Measurements from ENCODE around the gene C2orf72.
"Not testable (repeated sequence)": the region's sequence is repeated elsewhere in the genome, so short reads cannot be mapped to it uniquely, and the experiment has no call there.

C2orf72 gene

DNA sequence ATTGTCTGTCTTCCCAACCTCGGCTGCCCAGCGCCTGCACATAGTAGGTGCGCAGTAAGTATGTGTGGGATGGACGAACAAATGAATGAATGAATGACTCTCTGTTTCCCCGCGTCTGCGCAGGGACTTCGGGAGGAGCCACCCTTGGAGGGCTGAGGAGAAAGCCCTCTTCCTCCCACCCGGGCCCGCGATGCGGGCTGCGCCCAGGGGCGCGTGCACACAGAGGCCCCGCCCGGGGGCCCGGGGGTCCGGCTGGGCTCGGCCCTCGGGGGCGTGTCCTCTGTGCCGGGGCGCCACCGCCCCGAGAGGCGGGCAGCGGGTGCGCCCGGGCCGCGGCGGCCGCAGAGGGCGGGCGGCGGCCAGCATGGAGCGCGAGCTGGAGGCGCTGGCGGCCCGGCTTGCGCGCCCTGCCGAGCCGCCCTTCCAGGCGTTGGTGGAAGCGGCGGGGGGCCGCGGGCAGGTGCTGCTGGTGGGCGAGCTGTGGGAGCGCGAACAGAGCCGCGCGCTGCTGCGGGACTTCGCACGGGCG is at the start of gene C2orf72:
TSS of gene C2orf72 (plus strand) at position 322 of the 529 bp plus-strand sequence. CDS start at position 365, 43 bp downstream.
- no peak for DNase-seq

GRCh38 chr2:230989731-230990130 is 47.6 kb upstream of the C2orf72 start:
- no peak for DNase-seq

DNA sequence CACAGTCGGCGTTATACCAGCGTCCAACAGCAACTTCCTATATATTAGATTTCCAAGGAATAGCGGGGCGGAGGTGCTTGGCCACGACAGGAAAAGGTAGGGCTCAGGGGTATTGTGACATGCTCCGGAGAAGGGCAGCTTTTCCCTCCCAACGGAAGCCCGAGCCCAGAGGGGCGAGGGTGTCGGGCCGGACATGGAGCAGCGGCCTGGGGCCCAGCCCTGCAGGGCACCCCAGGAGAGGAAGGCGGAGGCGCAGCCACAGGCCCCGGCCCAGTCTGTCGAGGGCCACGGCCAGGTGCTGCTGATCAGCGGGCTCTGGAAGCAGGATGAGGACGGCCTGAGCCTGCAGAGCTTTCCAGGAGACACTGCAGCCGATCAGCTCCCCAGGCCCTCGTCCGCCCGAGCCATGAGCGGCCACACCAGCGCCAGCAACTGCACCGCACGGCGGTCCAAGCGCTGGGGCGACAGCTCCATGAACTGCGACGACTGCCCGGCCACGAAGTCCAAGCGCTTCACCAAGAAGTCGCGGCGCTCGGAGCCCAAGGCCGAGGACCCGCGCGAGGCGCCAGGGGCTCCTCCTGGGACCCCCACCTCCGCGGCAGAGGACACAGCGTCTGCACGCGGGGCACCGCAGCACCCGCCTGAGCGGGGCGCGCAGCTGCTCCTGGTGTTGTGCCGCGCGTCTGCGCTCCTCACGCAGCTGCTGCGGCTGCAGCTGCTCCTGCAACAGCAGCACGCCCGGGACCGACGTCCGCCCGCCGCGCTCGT is 47.0 kb upstream of the C2orf72 start:
- DNase-seq = no peak

DNA sequence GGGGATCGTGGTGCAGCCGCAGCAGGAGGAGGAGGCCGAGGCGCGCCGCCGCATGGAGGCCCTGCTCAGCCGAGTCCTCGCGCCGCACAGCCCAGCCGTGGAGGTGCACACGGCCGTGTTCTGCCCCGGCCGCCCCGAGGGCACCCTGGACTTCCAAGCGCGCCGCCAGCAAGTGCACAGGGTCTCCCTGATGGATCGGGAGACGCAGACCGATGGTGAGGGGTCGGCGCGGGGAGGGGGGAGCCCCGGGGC is 46.5 kb upstream of the C2orf72 start:
- no peak for DNase-seq

DNA sequence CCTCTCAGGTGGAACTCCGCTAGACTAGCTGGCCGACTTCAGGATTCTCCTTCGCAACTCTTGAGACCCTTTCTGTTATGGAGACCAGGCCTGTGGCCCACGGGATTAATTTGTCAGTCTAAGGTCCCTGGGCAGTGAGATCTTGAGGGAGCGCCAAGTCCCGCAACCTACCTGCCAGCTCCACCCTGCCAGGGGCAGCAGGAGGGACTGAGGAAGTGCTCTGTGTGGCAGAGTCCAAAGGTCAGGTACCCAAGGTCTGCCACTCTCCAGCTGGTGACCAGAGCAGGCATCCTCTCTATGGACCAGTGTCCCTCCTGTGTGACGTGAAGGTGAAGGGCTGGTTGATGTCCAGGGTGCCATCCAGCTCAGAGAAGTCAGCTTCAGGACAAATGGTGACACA is 45.7 kb upstream of the C2orf72 start:
- no peak for DNase-seq

DNA sequence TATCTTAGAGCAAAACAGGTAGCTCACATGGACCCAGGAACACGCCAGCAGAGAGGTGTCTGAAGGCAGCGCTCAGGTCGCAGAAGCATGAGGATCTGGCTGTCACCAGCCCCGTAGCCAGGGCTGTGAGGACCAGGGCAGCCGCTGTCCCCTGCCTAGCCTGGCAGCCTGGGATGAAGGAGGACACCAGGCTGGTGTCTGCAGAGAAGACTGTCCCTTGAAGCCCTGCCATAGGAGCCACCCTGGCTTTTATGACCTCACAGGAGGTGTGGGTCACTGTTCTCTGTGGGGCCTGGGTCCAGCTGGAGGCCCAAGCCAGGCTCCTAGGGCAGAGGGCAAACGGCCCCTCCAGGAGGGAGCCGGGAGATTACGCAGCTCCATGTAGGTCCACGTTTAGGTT is 41.5 kb upstream of the C2orf72 start, which contains the start of gene SPATA3:
TSS of gene SPATA3 (plus strand) at position 301 of the 400 bp plus-strand sequence. CDS start 113 bp downstream, outside the sequence.
- DNase-seq = no peak

GRCh38 chr2:230996661-230997060 is 40.7 kb upstream of the C2orf72 start:
- no peak for DNase-seq

DNA sequence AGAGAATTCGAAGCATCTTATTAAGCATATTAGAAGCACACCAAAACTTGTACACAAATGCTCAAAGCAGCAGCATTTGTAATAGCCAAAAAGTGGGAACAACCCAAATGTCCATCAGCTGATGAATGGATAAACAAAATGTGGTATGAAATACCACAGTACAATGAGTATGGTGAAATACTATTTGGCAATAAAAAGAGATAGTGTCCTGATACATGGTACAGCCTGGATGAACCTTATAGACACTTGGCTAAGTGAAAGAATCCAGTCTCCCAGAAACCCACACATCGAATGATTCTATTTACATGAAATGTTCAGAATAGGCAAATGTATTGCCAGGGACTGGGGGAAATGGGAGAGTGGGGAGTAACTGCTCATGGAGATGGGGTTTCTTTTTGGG is 38.4 kb upstream of the C2orf72 start:
- no peak for DNase-seq

GRCh38 chr2:230999477-230999876 is 37.8 kb upstream of the C2orf72 start:
- DNase-seq = no peak

- DNase-seq = no peak
Observed at GRCh38 chr2:231000211-231000904, 37.0 kb upstream of the C2orf72 start.

DNA sequence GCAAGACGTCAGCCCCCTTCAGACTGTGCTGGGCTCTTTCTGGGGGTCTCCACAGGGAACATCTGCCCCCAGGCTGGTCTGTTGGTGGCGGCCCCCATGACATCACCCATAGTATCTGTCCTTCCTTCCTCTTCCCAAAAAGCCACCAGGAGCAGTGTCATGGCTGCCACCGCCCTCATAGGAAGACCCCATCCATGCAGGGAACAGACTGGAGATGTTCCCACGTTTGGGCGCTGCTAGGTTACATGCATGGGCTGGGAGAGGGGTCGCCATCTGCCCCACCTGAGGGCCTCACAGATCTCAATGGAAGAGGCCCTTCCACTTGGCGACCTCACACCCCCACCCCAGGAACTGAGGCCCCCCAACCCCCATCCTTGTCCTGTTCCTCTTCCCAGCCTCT is 36.3 kb upstream of the C2orf72 start:
- no peak for DNase-seq

DNA sequence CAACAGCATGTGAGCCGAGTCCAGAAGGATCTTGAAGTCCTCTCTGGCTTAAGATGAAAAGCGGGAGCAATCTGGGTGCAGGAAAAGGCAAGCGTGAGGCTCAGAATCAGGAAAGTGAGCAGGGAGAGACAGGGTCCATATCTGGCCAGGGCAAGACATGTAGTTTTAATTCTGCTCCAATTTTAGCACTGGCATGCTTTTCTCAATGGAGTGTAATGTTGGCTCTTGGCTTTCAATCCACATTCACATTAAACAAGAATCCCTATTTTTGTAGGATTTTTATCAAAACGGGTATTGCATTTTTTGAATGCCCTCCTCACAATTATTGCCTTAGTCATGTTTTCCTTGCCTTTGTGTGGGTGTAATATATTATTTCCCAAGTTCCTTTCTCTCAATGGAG is 35.4 kb upstream of the C2orf72 start:
- DNase-seq = no peak

- DNase-seq = no peak
Observed at GRCh38 chr2:231002641-231003040, 34.7 kb upstream of the C2orf72 start.

- no peak for DNase-seq
Observed at GRCh38 chr2:231003186-231003585, 34.1 kb upstream of the C2orf72 start.

DNA sequence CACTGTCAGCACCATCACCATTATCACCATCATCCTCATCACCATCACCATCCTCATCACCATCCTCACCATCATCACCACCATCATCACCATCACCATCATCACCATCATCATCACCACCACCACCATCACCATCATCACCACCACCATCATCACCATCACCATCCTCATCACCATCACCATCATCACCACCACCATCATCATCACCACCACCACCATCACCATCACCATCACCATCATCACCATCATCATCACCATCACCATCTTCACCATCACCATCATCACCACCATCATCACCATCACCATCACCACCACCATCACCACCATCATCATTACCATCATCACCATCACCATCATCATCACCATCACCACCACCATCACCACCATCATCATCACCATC is 32.4 kb upstream of the C2orf72 start:
- not testable (repeated sequence) for DNase-seq

DNA sequence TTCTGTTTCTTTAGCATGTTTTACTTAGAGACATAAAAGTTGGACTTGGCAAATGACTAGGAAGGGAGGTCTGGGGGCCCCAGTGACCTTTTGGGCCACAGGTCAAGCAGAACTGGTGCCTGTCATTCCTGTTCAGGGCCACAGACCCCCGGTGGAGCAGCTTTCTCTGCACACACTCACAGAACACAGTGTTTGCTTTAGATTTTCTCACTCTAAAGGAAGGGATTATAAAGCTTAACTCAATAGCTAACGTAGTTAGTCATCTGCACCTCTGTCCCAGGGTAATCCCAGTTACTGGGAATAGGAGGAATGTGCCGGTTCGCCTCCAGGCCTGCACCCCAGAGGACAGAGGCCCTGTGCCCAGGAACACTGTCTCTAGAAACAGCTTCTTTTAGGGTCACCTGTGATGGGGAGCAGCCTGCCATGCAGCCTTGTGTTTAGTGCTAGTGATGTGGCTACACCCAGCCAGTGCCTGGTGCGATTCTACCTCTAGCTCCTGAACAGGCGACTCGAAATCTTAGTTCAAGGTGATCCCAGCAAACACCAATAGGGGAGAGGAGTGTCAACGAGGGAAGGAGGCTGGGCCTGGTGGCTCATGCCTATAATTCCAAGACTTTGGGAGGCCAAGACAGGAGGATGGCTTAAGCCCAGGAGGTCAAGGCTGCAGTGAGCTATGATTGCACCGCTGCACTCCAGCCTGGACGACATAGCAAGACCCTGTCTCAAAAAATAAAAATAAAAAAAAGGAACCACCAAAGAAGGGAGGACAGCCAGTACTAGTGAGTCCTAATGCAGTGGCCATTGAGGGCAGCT is 29.8 kb upstream of the C2orf72 start:
- DNase-seq = no peak

DNA sequence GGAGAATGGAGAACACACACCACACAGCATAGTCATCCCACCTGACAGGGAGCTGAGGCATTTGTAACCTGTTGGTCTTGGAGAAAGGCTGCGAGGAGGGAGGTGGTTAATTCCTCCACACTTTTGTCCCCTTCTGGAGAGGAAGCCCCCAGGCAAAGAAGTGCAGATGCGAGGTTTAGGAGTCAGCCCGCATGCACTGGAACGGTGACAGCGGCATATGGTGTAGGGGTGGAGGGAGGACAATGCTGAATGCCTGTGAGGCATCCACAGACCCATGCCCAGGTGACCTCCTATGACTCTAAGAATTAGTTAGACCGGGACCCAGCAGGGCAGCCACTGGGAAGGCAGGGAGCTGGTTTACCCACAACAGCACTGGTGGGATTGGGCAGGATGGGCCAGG is 29.2 kb upstream of the C2orf72 start:
- no peak for DNase-seq

GRCh38 chr2:231009236-231009919 is 27.9 kb upstream of the C2orf72 start:
- no peak for DNase-seq

GRCh38 chr2:231010201-231010730 is 27.1 kb upstream of the C2orf72 start:
- DNase-seq = no peak

DNA sequence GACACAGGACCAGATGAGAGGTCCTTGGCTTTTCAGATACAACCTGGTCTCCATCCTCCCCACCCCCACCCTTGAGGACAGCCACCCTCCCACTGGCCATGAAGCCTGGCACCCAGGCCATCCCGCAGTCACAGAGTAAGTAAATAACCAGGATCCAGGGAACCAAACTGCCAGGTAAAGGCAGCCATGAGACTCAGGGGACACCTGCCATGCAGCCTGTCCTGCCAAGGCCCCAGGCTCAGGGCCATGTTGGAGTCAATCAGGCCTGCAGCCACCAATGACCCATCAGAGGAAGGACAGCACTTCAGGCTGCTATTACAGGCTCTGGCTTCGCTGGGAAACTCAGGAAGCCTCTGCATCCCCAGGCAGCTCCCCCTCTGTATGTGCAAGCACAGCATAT is 25.8 kb upstream of the C2orf72 start:
- DNase-seq = no peak

GRCh38 chr2:231012463-231012862 is 24.9 kb upstream of the C2orf72 start:
- DNase-seq = no peak

- no peak for DNase-seq
Observed at GRCh38 chr2:231013820-231014219, 23.5 kb upstream of the C2orf72 start.

DNA sequence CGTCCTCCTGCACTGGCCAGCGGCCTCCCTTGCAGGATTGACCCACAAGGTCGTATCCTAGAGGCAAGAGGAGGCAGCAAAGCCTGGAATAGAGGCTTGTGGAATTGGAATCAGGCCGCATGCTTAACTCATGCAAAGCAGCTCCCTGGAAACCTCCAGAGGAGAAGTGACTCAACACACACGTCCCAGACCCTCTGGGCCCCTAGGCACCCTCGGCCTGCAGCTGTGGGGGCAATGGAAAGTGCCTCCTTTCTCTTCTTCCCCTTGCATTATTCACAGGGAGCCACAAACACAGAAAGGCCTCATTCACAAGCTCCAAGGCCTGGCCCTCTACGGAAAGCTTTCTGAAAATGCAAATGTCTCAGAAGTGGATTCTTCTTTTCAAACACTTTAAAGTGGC is 21.8 kb upstream of the C2orf72 start:
- DNase-seq = no peak

Data from activated CD8-positive, alpha-beta memory T cell treated with anti-CD3 and anti-CD28 coated beads, Interleukin-2, amount 50 U/mL, for 48 hours (primary cell).